Measurements from ENCODE around the gene GUCA1C.

GUCA1C gene

DNA sequence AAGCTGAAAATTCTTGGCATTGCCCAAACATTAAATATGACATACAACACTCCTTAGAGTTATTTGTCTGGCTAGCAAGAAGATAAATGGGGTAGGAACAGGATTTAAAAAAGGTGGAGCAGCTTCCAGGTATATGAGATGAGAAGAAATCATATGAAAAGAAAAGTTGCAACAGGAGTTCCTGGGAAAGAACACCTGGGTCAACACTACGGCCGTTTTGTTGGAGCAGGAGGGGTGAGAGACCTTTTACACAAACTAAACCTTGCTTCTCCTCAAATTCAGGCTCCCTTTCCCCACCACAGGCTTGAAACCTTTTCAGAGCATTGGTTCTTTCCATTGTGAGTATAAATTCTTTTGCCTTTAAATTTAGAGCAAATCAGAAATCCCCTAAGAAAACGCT, 18.8 kb upstream of the GUCA1C start:
- Histone ChIP-seq H3K4me3 (no peak overlapping the region), H3K27ac (no peak overlapping the region), H3K4me1 (no peaks in the 10 kb centered on the region), H3K9me3 (no peaks in the 10 kb centered on the region), H3K27me3 (no peaks in the 10 kb centered on the region), H3K36me3 (no peaks in the 10 kb centered on the region)
- TF ChIP-seq, protein P1, sequence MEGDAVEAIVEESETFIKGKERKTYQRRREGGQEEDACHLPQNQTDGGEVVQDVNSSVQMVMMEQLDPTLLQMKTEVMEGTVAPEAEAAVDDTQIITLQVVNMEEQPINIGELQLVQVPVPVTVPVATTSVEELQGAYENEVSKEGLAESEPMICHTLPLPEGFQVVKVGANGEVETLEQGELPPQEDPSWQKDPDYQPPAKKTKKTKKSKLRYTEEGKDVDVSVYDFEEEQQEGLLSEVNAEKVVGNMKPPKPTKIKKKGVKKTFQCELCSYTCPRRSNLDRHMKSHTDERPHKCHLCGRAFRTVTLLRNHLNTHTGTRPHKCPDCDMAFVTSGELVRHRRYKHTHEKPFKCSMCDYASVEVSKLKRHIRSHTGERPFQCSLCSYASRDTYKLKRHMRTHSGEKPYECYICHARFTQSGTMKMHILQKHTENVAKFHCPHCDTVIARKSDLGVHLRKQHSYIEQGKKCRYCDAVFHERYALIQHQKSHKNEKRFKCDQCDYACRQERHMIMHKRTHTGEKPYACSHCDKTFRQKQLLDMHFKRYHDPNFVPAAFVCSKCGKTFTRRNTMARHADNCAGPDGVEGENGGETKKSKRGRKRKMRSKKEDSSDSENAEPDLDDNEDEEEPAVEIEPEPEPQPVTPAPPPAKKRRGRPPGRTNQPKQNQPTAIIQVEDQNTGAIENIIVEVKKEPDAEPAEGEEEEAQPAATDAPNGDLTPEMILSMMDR (IDR thresholded peaks at IDR 0.05): no peak
- DNase-seq: no peak
- intact Hi-C loops (cut with DNase I; ENCODE audit: low total_unique reads): no loop called here

DNA sequence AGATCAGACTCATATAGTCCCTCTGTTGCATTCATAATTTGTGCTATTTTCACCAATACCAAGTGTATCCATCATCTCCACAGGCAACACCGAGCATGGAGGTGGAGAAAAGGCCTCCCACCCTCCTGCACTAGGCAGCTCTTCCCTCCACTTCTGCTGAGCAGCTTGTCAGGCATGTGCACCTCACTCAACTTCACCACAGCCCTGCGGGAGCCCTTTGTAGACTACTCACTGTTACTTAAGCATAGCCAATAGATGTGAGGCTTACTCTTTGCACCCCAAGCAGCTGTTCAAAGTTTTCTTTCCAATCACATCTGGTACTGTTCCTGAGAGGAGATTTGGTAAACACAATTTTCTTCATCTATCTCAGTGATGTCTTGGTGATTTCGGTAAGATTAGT, 16.9 kb upstream of the GUCA1C start:
- no peak for DNase-seq
- H3K27me3 ChIP-seq: no peaks in the 10 kb centered on the region
- TF ChIP-seq, protein P1 (IDR thresholded peaks at IDR 0.05): no peak
- H3K27ac ChIP-seq: no peak overlapping the region
- no peaks in the 10 kb centered on the region for H3K4me1 ChIP-seq
- no peaks in the 10 kb centered on the region for H3K36me3 ChIP-seq
- H3K4me3 ChIP-seq: no peak overlapping the region
- intact Hi-C loops (cut with DNase I; ENCODE audit: low total_unique reads): no loop called here
- H3K9me3 ChIP-seq: no peaks in the 10 kb centered on the region

DNA sequence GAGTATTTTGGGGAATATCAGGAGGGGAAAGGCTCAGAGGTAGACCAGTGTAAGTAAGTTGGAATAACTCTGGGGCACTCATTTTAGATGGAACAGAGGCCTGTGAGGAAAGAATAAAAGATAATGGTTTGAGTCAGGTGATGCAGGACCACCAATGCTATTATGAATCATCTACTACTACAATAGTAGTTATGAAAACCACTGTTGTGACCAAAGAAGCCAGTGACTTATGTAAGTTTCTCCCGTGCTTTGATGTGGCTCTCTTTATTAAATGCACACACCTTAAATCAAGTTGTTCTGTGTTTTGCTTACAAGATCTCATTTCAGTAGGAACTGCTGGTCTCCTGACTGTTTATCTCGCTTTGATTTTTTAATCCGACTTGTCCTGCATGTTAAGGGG, 13.1 kb upstream of the GUCA1C start:
- no peaks in the 10 kb centered on the region for H3K9me3 ChIP-seq
- TF ChIP-seq, protein P1 (IDR thresholded peaks at IDR 0.05): no peak

DNA sequence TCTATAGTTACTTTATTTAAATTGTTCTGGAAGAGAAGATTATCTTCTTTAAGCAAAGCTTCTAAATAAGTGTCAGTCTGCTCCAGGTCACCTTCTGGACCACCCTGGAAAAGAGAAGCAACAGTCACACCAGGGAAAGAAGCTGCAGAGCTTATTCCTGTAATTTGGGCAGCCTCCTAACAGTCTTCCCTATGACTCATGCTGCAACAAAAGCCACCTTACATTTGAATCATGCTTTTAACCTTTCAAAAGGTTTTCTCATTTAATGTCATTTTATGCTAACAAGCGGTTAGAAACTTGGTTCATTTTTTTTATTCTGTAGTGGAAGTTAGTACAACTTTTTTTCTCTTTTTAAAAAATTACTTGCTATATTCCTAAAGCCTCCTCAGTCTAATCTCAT, 5.3 kb upstream of the GUCA1C start:
- Histone ChIP-seq H3K4me3 (no peak overlapping the region), H3K36me3 (no peaks in the 10 kb centered on the region), H3K9me3 (no peaks in the 10 kb centered on the region), H3K27me3 (no peaks in the 10 kb centered on the region), H3K4me1 (no peaks in the 10 kb centered on the region), H3K27ac (no peak overlapping the region)
- DNase-seq: no peak
- intact Hi-C loops (cut with DNase I; ENCODE audit: low total_unique reads): no loop called here
- TF ChIP-seq, protein P1 (IDR thresholded peaks at IDR 0.05): no peak

More for the DNA sequence above, 13.1 kb upstream of the GUCA1C start:
- intact Hi-C loops (cut with DNase I; ENCODE audit: low total_unique reads): no loop called here
- Histone ChIP-seq H3K27me3 (no peaks in the 10 kb centered on the region), H3K4me1 (no peaks in the 10 kb centered on the region), H3K27ac (no peak overlapping the region), H3K36me3 (no peaks in the 10 kb centered on the region), H3K4me3 (no peak overlapping the region)
- DNase-seq: no peak

DNA sequence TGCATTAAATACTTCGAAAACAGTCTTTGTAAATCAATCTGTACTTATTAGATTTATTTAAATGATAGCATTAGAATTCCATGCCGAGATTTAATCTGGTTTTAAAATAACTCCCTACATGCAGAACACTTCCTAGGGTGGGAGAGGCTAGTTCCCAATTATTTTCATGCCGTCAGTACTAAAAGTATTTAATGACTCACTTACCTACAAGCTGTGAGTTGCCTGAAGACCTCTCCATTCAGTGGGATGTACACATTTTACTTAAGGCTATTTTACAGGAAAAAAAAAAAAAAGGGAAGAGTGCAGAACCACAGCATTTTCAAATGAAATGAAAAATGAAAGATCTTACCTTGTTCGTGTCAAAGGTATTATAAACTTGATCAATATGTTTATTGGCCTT, 469 bp downstream of the GUCA1C start:
- intact Hi-C loops (cut with DNase I; ENCODE audit: low total_unique reads): no loop called here
- no peak overlapping the region for H3K4me3 ChIP-seq
- no peaks in the 10 kb centered on the region for H3K27me3 ChIP-seq
- TF ChIP-seq, protein P1 (IDR thresholded peaks at IDR 0.05): no peak
- DNase-seq: no peak
- no peaks in the 10 kb centered on the region for H3K9me3 ChIP-seq
- H3K27ac ChIP-seq: no peak overlapping the region
- no peaks in the 10 kb centered on the region for H3K4me1 ChIP-seq
- no peaks in the 10 kb centered on the region for H3K36me3 ChIP-seq

DNA sequence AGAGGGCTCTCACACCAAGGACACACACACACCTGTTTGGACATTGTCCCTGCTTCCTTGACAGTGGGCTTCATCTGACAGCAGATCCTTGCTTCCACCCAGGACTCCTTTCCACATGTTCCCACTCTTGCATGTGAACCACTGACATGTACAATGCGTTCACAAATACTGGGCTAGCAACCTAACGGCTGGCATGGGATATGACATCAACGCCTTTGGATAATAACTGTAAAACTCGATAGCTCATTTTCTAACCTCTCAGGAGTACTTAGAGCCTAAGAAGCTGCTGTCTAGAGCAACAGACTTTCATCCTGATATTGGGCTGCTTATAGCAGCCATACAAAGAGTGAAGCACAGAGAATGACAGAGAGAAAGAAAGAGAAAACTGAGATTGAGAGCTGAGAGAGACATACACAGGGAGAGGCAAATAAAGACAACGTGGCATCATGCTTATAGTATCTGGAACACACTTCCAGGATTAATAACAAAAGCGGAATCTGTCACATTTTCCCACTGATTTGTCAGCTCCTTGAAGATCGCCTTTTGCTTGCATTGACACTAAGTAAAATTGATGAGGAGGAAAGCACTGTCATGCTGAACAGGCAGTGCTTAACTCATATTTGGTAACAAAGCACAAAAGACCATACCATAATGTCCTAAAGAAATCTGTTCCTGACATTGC, 1.7 kb downstream of the GUCA1C start:
- H3K4me3 ChIP-seq: no peak overlapping the region

More for the DNA sequence above, 1.7 kb downstream of the GUCA1C start:
- Histone ChIP-seq H3K4me1 (no peaks in the 10 kb centered on the region), H3K36me3 (no peaks in the 10 kb centered on the region), H3K27me3 (no peaks in the 10 kb centered on the region), H3K9me3 (no peaks in the 10 kb centered on the region), H3K27ac (no peak overlapping the region)
- TF ChIP-seq, protein P1 (IDR thresholded peaks at IDR 0.05): no peak
- intact Hi-C loops (cut with DNase I; ENCODE audit: low total_unique reads): no loop called here
- no peak for DNase-seq
